Choroid plexus epithelial cell (primary cell): ENCODE measurements around the gene CARNS1.

Source experiments
- DNase-seq: peaks from one replicate; pipeline ENCODE4 v3.0.0-alpha.2; 2010; ENCODE audit warnings: low read depth
- H3K4me3 ChIP-seq: 2 replicates; pipeline ENCODE4 v1.5.1; 2011; ENCODE audit warnings: low read depth, mild to moderate bottlenecking, control low read depth, low read length, moderate library complexity
- TF ChIP-seq, protein P1 (sequence below): conservative IDR thresholded peaks from 2 replicates; pipeline ENCODE4 v1.5.1; 2011; ENCODE audit warnings: low read depth, mild to moderate bottlenecking, control low read depth, inconsistent platforms, low read length, moderate library complexity

CARNS1 gene

GRCh38 chr11:67470337-67471002 is 55.0 kb downstream of the CARNS1 start:
- TF ChIP-seq, protein P1, sequence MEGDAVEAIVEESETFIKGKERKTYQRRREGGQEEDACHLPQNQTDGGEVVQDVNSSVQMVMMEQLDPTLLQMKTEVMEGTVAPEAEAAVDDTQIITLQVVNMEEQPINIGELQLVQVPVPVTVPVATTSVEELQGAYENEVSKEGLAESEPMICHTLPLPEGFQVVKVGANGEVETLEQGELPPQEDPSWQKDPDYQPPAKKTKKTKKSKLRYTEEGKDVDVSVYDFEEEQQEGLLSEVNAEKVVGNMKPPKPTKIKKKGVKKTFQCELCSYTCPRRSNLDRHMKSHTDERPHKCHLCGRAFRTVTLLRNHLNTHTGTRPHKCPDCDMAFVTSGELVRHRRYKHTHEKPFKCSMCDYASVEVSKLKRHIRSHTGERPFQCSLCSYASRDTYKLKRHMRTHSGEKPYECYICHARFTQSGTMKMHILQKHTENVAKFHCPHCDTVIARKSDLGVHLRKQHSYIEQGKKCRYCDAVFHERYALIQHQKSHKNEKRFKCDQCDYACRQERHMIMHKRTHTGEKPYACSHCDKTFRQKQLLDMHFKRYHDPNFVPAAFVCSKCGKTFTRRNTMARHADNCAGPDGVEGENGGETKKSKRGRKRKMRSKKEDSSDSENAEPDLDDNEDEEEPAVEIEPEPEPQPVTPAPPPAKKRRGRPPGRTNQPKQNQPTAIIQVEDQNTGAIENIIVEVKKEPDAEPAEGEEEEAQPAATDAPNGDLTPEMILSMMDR = no peak
- DNase-seq = no peak
- no peak overlapping the region for H3K4me3 ChIP-seq

- TF ChIP-seq, protein P1 = no peak
- DNase-seq = no peak
- no peak overlapping the region for H3K4me3 ChIP-seq
Observed at GRCh38 chr11:67472882-67473281, 57.4 kb downstream of the CARNS1 start.
